ENCODE data around the gene TOPBP1. TPM values are rescaled to one million over a fixed set of nuclear protein-coding genes. Genes with fewer than 3 reads are reported as not detected.

The TOPBP1 gene
- total RNA-seq, 4 donors from 2014 or later, result 17.8 to 26.2 (median 20.7) TPM

GRCh38 chr3:133572158-133573053, 89.3 kb downstream of the TOPBP1 start:
- no peak overlapping the region for H3K4me3 ChIP-seq (ENCODE audit: low read depth, poor library complexity, severe bottlenecking)
- WGBS, 2 donors, result 86% methylated on average over 19 of the region's 19 CpGs
- TF ChIP-seq CTCF (IDR thresholded peaks at IDR 0.05) (no peak), POLR2A (IDR thresholded peaks at IDR 0.05) (no peak)
- intact Hi-C loops (cut with DNase I; ENCODE audit: low total_unique reads), result no loop called here
- DNase-seq (ENCODE audit: low spot score in 2 of 2), result no peak

- intact Hi-C loops (cut with DNase I; ENCODE audit: low total_unique reads), result no loop called here
- no peak for TF ChIP-seq POLR2A (IDR thresholded peaks at IDR 0.05)
- TF ChIP-seq CTCF (IDR thresholded peaks at IDR 0.05), result no peak
- H3K4me3 ChIP-seq (ENCODE audit: low read depth, poor library complexity, severe bottlenecking), result no peak overlapping the region
- 46 to 65% methylated on average over 2 of the region's 2 CpGs for WGBS, 2 donors
- DNase-seq (ENCODE audit: low spot score in 2 of 2), result no peak
Observed at GRCh38 chr3:133570937-133571320, 90.8 kb downstream of the TOPBP1 start.

GRCh38 chr3:133570139-133570936, 91.4 kb downstream of the TOPBP1 start:
- intact Hi-C loops (cut with DNase I; ENCODE audit: low total_unique reads), result no loop called here
- no peak for DNase-seq (ENCODE audit: low spot score in 2 of 2)
- TF ChIP-seq CTCF (IDR thresholded peaks at IDR 0.05), result no peak
- H3K4me3 ChIP-seq (ENCODE audit: low read depth, poor library complexity, severe bottlenecking), result no peak overlapping the region
- 74 to 77% methylated on average over 5 of the region's 5 CpGs for WGBS, 2 donors

GRCh38 chr3:133568294-133569014, 93.3 kb downstream of the TOPBP1 start:
- WGBS, 2 donors, result 50 to 68% methylated on average over 8 of the region's 8 CpGs
- no peak overlapping the region for H3K4me3 ChIP-seq (ENCODE audit: low read depth, poor library complexity, severe bottlenecking)
- TF ChIP-seq POLR2A (IDR thresholded peaks at IDR 0.05), result no peak
- TF ChIP-seq CTCF (IDR thresholded peaks at IDR 0.05), result no peak
- DNase-seq (ENCODE audit: low spot score in 2 of 2), result no peak
- intact Hi-C loops (cut with DNase I; ENCODE audit: low total_unique reads), result no loop called here

GRCh38 chr3:133563816-133564215, 97.9 kb downstream of the TOPBP1 start:
- no peak for TF ChIP-seq POLR2A (IDR thresholded peaks at IDR 0.05)
- TF ChIP-seq CTCF (IDR thresholded peaks at IDR 0.05), result no peak
- H3K4me3 ChIP-seq (ENCODE audit: low read depth, poor library complexity, severe bottlenecking), result no peak overlapping the region
- no peak for DNase-seq (ENCODE audit: low spot score in 2 of 2)
- intact Hi-C loops (cut with DNase I; ENCODE audit: low total_unique reads), result no loop called here
- WGBS, 2 donors, result 89 to 91% methylated on average over 1 of the region's 1 CpG

Measured in lower leg skin (tissue), 4 donors.